Kidney (tissue), 14 donors: Measurements from ENCODE around the gene LRRTM3. TPM values are rescaled to one million over a fixed set of nuclear protein-coding genes. Genes with fewer than 3 reads are reported as not detected.

Experiments
- DNase-seq, 5 donors: peaks; one replicate each; pipeline ENCODE4 v3.0.0-alpha.2; 2013 to 2020
- FAIRE-seq: peaks from 2 replicates; lab custom pipeline; 2012; peaks lifted over from hg19 to GRCh38; lab: Jason Lieb, UNC
- H3K27ac ChIP-seq, 2 donors: one replicate each; pipeline ENCODE4 v1.7.0; 2013; ENCODE audit warnings: low read depth in 2 of 2, low read length in 2 of 2, inconsistent platforms in 1 of 2
- H3K27me3 ChIP-seq: one replicate; pipeline ENCODE4 v1.7.1; 2013; ENCODE audit warnings: low read length, inconsistent platforms; ENCODE audit not compliant: control insufficient read depth, insufficient read depth
- H3K36me3 ChIP-seq, 3 donors: one replicate each; pipeline versions ENCODE4 v1.7.0 to v1.7.1; 2013; ENCODE audit warnings: low read length in 3 of 3, control low read depth in 1 of 3, inconsistent platforms in 1 of 3; ENCODE audit not compliant: insufficient read depth in 3 of 3, control insufficient read depth in 2 of 3
- H3K4me1 ChIP-seq, 3 donors: one replicate each; pipeline versions ENCODE4 v1.7.0 to v1.7.1; 2013; ENCODE audit warnings: low read length in 3 of 3, inconsistent platforms in 1 of 3, low read depth in 1 of 3; ENCODE audit not compliant: control insufficient read depth in 2 of 3, insufficient read depth in 2 of 3
- H3K4me3 ChIP-seq, 3 donors: one replicate each; pipeline versions ENCODE4 v1.7.0 to v1.8.1; 2013; ENCODE audit warnings: low read length in 3 of 3, control low read depth in 1 of 3, inconsistent platforms in 1 of 3
- H3K9ac ChIP-seq, 3 donors: one replicate each; pipeline versions ENCODE4 v1.7.0 to v1.7.1; 2013; ENCODE audit warnings: low read length in 3 of 3, control low read depth in 1 of 3, inconsistent platforms in 1 of 3
- H3K9me3 ChIP-seq, 3 donors: one replicate each; pipeline versions ENCODE4 v1.7.0 to v1.7.1; 2013; ENCODE audit warnings: low read length in 3 of 3, control low read depth in 1 of 3, inconsistent platforms in 1 of 3; ENCODE audit not compliant: control insufficient read depth in 2 of 3, insufficient read depth in 1 of 3
- CTCF ChIP-seq: IDR thresholded peaks from 3 replicates; pipeline ENCODE4 v1.5.1; 2012; ENCODE audit warnings: mild to moderate bottlenecking, moderate library complexity, borderline replicate concordance; ENCODE audit not compliant: insufficient read depth; ENCODE audit errors: extremely low read depth
- intact Hi-C: fragments of 100-400 bp; cut with DNase I; formaldehyde crosslinking; loops from one replicate; pipeline ENCODE4 v1.11.1; 2022
- polyA plus RNA-seq: library from polyadenylated mRNA; stranded (reverse); fragments of 350-450 nt; fragmentation: Illumina TruSeq; extraction: RNeasy Lipid Tissue Mini Kit (QIAGEN cat#74804); gene quantifications from one replicate; pipeline ENCODE4 v1.2.3, GENCODE V29; 2014; ENCODE audit warnings: low read depth, low replicate concordance; ENCODE audit not compliant: insufficient read depth
- total RNA-seq: library from RNA; stranded (reverse); fragmentation: NEBNext Ultra II Directional; extraction: Animal tissue kit (Norgen Biotek cat#: 25700); gene quantifications from one replicate; pipeline ENCODE4 v1.2.1, GENCODE V29; 2021
- donor health status: control.
- donor health status: control.
- donor health status: control.
- donor health status: control.
- donor health status: control.
- donor health status: DM: yes; HTN: yes; CAD: no.
- donor health status: Normal renal cell carcinoma (clear cell type).

The LRRTM3 gene
- total and polyA plus RNA-seq, 2 donors from 2014 or later: 0.22 TPM; not detected in 1

- Histone ChIP-seq H3K27ac (no peak overlapping the region), H3K27me3 (no peaks in the 10 kb centered on the region), H3K9me3 (no peaks in the 10 kb centered on the region), H3K4me3 (no peak overlapping the region), H3K4me1 (no peaks in the 10 kb centered on the region), H3K9ac (no peak overlapping the region), H3K36me3 (no peaks in the 10 kb centered on the region)
- FAIRE-seq (no peak), DNase-seq (no peak)
- TF ChIP-seq CTCF: no peak
- intact Hi-C loops: no loop called here
These were observed 184.4 kb downstream of the LRRTM3 start for GRCh38 chr10:67110286-67110685.

GRCh38 chr10:67112765-67113164 is 186.9 kb downstream of the LRRTM3 start:
- no peak for TF ChIP-seq CTCF
- FAIRE-seq: no peak
- no peak for DNase-seq

DNA sequence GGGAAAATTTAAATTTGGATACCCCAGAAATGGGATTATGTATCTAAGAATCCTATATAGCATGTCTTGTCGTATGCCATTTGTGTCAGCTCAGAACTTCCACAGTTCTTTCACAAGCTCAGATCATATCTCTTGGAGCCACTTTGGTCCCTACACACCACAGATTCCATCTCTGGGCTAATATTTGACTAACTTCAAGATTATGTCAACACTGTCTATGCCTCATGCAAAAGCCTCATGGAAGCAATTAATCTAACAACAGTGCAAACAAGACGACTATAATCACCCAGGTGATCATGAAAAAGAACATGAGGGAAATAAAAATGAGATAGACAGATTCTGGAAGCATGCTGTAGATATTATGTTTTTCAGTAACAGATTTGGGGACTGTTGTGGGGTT is 189.1 kb downstream of the LRRTM3 start:
- Histone ChIP-seq H3K36me3 (no peaks in the 10 kb centered on the region), H3K4me3 (no peak overlapping the region), H3K4me1 (no peaks in the 10 kb centered on the region), H3K9me3 (no peaks in the 10 kb centered on the region), H3K9ac (no peak overlapping the region), H3K27ac (no peak overlapping the region), H3K27me3 (no peaks in the 10 kb centered on the region)
- DNase-seq (no peak), FAIRE-seq (no peak)
- intact Hi-C loops: no loop called here
- TF ChIP-seq CTCF: no peak

More at GRCh38 chr10:67112765-67113164, 186.9 kb downstream of the LRRTM3 start:
- Histone ChIP-seq H3K4me3 (no peak overlapping the region), H3K9me3 (no peaks in the 10 kb centered on the region), H3K4me1 (no peaks in the 10 kb centered on the region), H3K27me3 (no peaks in the 10 kb centered on the region), H3K9ac (no peak overlapping the region), H3K27ac (no peak overlapping the region), H3K36me3 (no peaks in the 10 kb centered on the region)
- intact Hi-C loops: no loop called here

- Histone ChIP-seq H3K27me3 (no peaks in the 10 kb centered on the region), H3K27ac (no peak overlapping the region), H3K36me3 (no peaks in the 10 kb centered on the region), H3K4me1 (no peaks in the 10 kb centered on the region), H3K9me3 (no peaks in the 10 kb centered on the region), H3K4me3 (no peak overlapping the region), H3K9ac (no peak overlapping the region)
- TF ChIP-seq CTCF: no peak
- FAIRE-seq (no peak), DNase-seq (no peak)
- intact Hi-C loops: no loop called here
These were observed 190.1 kb downstream of the LRRTM3 start for GRCh38 chr10:67115972-67116371.
